ENCODE results near the gene ZKSCAN5.
"Not testable (repeated sequence)": the region's sequence is repeated elsewhere in the genome, so short reads cannot be mapped to it uniquely, and the experiment has no call there.

Gene ZKSCAN5

DNA sequence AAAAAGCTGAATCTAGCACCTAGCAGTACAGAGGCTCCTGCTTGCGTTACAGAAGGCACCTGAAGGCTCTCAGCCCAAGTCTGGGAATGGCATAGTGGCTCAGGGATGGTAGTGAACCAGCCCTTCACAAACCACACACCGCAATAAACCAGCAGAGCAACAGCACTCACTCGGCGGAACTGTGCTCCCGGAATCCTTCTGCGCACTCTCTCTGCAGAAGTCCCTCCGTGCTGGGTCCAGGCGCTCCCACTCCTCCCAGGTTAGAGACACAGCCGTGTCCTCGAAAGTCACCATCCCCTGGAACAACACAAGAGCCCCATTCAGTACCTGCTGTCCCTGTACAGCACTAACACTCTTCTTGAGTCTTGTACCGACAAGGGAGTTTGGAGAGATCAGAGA lies 5.9 kb upstream of the ZKSCAN5 start:
- no peak for DNase-seq

DNA sequence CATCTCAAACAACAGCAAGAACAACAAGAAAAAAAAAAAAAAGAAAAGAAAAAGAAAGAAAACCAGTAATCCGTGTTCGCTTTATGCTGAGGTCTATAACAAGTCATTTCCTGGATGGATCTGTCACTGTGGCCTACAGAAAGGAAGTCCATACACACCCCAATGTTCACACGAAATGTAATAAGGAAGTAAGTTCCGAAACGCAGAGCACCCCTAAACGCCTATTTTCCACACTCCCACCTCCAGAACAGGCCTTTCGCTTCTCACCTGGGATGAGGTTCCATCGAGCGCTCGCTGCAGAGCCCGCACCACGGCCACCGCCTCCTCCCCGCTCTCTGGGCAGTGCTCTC lies 5.1 kb upstream of the ZKSCAN5 start:
- no peak for DNase-seq

DNA sequence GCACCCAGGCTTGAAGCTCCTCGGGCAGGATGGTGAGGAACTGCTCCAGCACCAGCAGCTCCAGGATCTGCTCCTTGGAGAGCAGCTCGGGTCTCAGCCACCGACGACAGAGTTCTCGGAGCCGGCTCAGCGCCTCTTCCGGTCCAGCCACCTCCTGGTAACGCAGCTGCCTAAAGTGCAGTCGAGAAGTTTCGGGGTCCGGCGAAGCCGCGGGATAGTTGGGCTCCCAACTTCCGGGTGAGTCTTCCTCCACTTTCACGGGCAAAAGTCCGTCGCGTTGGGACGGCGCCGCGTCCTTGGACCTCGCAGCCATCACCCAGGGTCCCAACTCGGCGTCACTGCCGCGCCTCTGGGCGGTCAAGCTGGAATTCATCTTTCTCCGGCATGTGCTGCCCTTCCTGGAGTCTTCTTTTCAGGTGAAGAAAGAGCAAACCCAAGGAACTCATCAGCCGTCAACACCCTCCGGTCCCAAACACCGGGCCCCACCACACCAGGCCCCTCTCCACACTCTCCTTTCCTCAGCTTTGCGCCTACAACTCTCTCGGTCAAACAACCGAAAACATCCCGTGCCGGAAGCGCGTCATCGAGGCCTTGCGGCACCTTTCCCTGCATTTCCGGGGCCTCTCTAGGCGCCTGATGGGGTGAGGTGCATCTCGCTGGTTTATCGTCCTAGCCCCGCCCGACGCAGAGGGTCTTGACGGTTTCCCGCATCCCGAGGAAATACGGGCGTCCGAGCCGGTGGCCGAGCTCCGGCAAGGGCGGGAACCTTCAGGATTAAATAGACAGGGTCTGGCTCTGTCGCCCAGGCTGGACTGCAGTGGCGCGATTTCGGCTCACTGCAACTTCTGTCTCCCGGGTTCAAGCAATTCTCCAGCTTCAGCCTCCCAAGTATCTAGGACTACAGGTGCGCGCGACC lies 4.5 kb upstream of the ZKSCAN5 start, which contains the start of gene ZNF394:
TSS of gene ZNF394 (minus strand) at position 561 of the 916 bp plus-strand sequence. CDS start at position 373, 188 bp downstream.
- DNase-seq = peak; percentile 93

DNA sequence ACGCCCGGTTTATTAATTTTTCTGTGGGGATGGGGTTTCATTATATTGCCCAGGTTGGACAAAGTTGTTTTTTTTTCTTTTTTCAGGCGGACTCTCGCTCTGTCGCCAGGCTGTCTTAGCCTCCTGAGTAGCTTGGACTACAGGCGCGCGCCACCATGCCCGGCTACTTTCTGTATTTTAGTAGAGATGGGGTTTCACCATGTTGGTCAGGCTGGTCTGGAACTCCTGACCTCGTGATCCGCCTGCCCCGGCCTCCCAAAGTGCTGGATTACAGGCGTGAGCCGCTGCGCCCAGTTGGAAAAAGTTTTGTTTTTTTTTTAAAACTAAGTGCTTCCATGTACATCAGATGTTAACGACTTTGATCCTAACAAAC lies 3.8 kb upstream of the ZKSCAN5 start:
- DNase-seq = no peak

DNA sequence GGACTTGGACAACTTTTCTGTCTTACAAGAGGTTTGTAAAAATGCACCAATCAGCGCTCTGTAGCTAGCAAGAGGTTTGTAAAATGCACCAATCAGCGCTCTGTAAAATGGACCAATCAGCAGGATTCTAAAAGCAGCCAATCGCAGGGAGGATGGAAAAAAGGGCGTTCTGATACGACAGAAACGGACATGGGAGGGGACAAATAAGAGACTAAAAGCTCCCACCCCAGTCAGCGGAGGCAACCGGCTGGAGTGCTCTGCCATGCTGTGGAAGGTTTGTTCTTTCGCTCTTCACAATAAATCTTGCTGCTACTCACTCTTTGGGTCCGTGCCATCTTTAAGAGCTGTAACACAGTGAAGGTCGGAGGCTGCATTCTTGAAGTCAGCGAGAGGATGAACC lies 3.2 kb upstream of the ZKSCAN5 start:
- not testable (repeated sequence) for DNase-seq

DNA sequence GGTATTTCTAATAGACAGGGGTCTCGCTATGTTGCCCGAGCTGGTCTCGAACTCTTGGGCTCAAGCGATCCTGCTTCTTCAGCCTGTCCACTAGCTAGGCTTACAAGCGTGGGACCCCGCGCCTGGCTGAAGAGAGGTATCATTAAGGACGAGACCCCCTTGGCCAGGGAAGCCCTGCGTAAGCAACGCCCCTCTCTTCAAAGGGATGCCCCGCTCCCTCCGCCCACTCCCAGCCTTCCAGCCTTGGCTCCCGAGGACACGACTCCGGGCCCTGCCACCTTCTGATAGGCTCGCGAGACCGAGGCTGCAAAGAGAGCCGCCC lies 220 bp upstream of the ZKSCAN5 start:
- no peak for DNase-seq

DNA sequence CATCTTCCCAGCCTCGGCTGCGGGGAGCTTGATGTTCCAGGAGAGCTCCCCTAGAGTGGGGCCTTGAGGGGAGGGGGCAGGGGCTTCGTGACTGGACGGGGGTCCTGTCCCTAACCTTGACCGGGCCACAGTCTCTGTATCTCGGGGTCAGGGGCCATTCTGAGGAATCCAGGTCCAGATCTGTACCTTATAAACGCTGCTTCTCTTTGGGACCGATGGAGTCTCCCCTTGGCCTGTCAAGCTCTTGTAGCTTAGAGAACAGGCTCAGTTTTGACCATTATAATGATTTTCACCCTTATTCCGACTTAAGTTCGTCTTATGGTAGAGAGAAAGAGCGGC lies 831 bp downstream of the ZKSCAN5 start:
- no peak for DNase-seq

DNA sequence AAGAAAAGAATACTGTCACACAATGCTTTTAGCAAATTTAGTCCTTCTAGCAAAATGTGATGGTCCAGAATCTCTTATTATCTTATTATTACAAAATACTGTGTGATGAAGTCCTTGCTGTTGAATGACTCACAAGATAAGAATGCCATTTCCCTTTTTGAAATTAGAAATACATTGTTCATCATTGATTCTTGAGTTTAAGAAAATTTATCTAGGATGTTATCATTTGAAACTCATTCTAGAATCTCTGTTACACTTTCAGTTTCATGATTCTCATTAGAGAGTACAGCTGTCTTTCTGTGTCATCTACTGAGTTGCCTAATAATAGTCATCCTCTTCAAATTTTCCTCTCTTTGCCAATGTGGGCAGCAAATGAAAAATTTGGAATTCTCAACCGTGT lies 9.6 kb downstream of the ZKSCAN5 start:
- peak; percentile 38 for DNase-seq

DNA sequence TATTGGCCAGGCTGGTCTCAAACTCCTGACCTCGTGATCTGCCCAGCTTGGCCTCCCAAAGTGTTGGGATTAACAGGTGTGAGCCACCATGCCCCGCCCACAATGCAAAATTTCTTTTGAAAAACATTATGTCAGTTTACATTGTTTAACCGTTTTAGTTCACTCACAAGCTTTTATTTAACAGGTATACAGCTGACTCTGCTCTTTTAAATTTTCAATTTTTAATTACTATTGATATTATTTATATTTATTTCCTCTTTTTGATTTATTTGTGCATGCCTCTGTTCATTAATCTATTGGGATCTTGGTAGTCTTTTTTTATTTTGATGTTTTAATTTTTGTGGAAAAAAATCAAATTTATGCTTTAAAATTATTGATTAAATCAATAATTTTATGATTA lies 16.9 kb downstream of the ZKSCAN5 start:
- no peak for DNase-seq

DNA sequence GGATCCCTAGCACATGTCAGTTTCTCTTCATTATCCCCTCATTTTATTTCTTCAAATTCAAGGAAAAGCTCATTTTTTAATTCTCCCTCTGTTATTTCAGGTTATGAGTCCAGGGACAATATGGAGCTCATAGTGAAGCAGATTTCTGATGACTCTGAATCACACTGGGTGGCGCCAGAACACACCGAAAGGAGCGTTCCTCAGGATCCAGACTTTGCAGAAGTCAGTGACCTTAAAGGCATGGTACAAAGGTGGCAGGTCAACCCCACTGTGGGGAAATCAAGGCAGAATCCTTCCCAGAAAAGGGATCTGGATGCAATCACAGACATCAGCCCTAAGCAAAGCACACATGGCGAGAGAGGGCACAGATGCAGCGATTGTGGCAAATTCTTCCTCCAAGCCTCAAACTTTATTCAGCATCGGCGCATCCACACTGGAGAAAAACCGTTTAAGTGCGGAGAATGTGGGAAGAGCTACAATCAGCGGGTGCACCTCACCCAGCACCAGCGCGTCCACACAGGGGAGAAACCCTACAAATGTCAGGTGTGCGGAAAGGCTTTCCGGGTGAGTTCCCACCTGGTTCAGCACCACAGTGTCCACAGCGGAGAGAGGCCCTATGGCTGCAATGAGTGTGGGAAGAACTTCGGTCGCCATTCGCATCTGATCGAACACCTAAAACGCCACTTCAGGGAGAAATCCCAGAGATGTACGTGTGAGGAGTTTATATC lies 21.4 kb downstream of the ZKSCAN5 start:
- no peak for DNase-seq

DNA sequence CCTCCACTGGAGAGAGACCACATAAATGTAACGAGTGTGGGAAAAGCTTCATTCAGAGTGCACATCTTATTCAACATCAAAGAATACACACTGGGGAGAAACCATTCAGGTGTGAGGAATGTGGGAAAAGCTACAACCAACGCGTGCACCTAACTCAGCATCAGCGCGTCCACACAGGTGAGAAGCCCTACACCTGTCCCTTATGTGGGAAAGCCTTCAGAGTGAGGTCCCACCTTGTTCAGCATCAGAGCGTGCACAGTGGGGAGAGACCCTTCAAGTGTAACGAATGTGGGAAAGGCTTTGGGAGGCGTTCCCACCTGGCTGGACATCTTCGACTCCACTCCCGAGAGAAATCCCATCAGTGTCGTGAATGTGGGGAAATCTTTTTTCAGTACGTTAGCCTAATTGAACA lies 26.9 kb downstream of the ZKSCAN5 start:
- no peak for DNase-seq

DNA sequence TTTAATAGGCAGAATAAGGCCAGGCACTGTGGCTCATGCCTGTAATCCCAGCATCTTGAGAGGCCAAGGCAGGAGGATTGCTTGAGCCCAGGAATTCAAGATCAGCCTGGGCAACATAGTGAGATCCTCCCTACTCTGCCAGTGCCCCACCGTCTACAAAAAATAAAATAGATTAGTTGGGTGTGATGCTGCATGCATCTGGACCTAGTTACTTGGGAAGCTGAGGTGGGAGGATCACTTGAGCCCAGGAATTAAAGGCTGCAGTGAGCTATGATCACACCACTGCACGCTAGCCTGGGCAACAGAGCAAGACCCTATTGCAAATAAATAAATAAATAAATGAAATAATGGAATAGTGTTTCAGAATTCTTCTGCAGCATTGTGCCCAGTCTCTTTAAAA lies 31.2 kb downstream of the ZKSCAN5 start:
- no peak for DNase-seq

DNA sequence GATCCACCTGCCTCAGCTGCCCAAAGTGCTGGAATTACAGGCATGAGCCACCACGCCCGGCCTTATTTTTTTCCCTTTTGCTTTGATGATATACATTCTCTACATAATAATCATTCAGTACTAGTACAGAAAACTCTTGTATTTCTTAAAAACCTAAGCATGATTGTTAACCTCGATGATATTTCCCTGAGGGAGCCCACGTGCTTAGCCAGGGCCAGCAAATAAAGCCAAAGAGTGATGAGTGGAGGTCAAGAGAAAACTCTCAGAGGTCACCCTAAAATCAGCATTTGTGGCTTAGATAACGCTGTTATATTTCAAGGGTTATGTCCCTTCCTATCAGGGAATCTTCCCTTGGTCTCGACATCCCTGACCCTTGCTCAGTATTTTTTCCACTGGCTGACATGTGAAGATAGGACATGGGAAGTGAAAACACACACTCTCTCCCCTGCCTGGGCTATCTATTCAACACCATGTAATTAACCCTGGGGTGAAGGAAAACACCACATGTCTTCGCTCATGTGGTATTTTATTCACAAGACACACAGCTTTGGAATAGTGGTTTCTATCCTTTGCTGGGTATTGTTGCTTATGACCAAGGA lies 34.9 kb downstream of the ZKSCAN5 start:
- no peak for DNase-seq

DNA sequence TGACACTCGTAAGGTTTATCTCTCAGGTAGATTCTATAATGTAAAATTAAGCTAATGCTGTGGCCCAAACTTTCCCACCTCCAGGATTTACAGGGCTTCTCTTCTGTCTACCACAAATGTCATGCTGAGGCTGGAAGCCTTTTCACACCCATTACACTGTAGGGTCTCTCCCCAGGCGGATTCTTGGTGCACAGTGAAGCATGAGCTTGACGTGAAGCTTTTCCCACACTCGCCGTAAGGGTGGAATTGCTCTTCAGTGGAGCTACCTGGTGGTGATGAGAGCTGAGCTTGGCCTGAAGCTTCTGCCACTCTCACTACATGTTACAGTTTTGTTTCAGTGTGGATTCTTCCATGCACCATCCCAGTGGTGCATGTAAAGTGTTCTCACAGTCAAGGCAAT lies 36.1 kb downstream of the ZKSCAN5 start:
- DNase-seq = no peak

DNA sequence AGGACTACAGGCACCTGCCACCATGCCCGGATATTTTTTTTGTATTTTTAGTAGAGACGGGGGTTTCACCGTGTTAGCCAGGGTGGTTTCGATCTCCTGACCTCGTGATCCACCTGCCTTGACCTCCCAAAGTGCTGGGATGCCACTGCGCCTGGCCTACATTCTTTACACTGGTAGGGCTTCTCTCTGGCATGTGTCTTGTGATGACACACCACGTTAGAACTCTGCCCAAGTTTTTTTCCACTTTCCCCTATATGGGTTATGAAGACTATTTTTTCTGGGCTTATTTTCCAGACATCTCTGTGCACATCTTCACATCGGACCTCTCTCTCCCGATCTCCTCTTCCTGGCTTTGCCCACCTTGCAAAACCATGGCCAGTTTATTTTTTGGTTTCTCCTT lies 36.8 kb downstream of the ZKSCAN5 start:
- no peak for DNase-seq

DNA sequence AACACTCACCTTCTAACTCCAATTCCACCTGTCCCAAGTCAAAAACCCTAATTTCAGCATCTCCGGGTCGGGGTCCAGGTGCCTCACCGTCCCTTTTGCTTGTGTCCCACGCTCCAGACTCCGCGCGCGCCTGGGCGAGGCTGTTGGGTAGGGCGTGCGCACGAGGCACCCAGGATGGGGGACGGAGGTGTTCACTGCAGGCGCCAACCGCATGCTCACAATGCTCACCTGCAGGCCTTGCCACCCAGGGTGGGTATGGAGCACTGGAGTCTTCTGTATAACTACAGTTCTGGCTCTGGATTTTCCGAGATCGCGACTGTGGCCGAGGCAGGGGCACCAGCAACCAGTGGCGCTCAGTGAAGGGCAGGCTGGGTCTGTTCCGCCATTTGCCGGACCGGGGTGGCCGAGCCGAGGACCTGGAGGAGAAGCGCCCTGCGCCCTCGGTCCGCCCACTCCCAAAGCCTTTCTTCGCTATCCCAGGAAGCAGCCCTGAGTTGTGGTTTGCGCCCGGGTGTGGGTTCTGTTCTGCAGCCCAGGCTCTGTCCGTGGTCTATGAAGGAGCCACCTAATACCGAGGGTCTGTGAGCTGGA lies 38.7 kb downstream of the ZKSCAN5 start:
- no peak for DNase-seq

DNA sequence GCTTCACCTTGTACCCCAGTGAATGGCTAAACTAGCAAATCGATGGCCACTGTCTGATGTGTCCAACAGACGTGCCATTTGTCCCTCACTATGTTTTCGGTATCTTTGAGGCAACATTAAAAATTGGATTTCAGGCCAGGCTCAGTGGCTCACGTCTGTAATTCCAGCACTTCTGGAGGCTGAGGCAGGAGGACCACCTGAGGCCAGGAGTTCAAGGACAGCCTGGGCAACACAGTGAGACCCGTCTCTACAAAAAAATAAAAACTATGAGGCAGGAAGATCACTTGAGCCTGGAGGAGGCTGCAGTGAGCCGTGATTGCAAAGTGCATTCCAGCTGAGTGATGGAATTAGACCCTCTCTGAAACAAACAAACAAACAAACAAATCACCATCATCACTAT lies 39.5 kb downstream of the ZKSCAN5 start:
- no peak for DNase-seq

DNA sequence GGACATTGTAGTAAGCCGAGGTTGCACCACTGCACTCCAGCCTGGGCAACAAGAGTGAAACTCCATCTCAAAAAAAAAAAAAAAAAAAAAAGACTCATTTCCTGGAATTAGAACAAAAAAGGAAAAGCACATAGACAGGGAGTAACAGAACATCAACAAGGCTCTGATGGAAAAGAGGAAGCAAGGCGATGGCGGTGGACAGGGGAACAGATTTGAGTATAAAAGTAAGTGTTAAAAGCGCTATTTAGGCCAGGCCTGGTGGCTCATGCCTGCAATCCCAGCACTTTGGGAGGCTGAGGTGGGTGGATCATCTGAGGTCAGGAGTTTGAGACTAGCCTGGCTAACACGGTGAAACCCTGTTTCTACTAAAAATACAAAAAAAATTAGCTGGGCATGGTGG lies 40.8 kb downstream of the ZKSCAN5 start:
- not testable (repeated sequence) for DNase-seq

DNA sequence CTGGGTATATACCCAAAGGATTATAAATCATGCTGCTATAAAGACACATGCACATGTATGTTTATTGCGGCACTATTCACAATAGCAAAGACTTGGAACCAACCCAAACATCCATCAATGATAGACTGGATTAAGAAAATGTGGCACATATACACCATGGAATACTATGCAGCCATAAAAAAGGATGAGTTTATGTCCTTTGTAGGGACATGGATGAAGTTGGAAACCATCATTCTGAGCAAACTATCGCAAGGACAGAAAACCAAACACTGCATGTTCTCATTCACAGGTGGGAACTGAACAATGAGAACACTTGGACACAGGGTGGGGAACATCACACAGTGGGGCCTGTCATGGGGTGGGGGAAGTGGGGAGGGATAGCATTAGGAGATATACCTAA lies 45.1 kb downstream of the ZKSCAN5 start:
- DNase-seq = not testable (repeated sequence)

DNA sequence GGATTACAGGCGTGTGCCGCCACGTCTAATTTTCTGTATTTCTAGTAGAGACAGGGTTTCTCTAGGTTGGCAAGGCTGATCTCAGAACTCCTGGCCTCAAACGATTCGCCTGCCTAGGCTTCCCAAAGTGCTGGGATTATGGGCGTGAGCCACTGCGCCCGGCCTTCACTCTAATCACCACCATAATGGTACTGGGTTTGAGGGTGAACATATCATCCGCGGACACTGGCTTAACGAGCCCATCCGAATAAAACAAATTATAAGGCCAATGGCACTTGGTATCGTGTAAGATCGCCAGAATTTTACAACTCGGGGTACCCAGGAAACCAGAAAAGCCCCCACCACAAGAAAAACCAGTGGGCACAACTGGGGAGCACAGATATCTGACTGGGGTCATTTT lies 46.9 kb downstream of the ZKSCAN5 start:
- DNase-seq = no peak

DNA sequence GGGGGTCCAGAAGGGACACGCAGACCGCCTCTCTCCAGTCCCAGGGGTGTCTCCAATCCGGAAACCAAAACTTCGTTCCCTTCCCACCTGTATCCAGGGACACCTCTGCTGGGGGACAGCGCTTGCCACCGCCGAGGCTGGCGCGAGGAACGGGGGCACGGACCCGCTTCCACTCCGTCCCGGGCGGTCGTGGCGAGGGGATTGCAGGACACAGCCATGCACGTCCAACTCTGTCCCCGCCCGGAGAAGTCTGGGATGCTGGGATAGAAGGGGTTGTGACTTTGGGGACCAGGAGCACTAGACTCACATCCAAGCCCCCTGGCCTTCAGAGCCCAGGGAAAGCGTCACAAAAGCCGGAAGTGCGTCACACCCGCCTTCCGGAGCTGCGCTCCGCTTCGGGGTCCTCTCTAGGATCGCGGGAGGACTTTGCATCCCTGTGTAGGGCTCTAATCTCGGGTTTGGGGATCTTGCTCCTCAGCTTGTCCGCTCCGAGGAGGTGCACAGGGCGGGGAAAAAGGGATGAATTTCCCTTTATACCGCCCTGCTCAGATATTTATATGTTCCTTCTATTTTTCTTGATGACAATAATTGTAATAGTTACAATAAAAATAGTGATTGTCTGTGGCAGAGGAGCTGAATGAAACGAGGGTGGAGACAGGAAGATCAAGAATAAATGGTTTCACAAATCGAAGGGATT lies 47.5 kb downstream of the ZKSCAN5 start, which contains the start of gene FAM200A:
TSS of gene FAM200A (minus strand) at position 348 of the 697 bp plus-strand sequence. CDS start 3,707 bp downstream, outside the sequence.
- DNase-seq = peak; percentile 95

DNA sequence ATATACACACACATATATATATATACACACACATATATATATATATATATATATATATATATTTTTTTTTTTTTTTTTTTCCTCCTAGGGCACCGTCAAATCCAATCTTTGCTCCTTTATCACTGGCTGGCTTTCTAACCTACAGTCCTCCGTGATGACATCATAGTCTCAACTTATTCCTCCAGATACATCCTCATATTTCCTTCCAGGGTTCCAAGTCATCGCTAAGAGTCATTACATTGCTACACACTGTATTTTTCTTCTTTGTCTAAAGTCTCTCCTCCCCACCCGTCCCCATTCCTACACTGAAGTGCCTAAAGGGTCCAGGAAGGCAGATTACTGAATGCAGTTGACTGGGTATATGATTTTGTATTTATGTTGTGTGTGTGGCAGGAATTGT lies 48.6 kb downstream of the ZKSCAN5 start:
- no peak for DNase-seq

DNA sequence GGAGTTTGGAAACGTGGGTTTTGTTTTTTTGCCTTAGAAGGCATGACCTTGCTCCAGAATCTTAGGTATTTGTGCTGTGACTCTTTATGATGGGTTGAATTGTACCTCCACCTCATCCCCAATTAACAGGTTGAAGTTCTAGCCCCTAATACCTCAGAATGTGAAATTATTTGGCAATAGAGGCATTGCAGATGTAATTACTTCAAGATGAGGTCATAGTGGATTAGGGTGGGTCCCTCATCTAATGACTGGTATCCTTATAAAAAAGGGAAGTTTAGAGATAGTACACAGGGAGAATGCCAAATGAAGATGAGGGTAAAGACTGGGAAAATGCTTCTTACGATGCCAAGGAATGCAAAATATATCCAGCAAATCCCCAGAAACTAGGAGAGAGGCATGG lies 50.5 kb downstream of the ZKSCAN5 start:
- DNase-seq = no peak
